ELF-1 (cell line): ENCODE data around the gene TK1.
"Not testable (repeated sequence)": the region's sequence is repeated elsewhere in the genome, so short reads cannot be mapped to it uniquely, and the experiment has no call there.

Source experiments
- DNase-seq: peaks from one replicate; pipeline ENCODE4 v3.0.0-alpha.2; 2016; ENCODE audit warnings: low read depth, low spot score

Gene TK1

DNA sequence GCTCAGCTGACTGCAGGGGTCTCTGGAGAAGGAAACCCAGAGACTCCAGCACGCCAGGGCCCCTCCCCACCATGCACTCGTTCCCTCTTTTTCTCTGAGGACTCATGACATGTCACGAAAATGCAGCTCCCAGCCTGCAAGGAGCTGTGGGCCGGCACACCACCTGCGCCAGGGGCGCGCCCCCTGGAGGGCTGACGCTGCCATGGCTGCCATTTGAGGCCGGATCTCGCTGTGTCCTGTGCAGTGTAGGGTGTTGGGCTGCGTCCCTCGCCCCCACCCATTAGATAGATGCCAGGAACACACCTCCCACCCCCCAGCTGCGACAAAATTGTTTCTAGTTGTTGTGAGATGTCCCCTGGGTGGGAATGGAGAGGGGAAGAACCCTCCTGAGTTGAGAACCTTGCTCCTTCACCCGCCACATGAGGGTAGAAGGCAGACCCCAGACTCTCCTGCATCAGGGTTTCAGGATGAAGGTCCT lies 10.3 kb downstream of the TK1 start:
- DNase-seq: peak; percentile 84

DNA sequence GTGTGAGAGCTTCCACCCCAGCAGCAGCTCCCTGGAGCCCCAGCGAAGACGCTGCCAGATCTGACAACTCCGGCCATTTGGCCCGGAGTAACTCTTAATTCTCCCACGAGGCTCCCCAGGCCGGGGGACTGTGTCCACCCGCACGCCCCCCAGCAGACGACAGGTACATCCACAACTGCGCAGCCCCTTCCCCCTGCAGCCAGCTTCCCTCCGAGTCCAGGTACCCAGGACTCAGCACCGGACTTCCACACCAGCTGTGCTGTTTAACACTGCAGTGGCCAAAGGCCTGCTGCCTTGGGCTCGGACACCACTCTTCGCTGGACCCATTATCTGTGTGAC lies 11.2 kb downstream of the TK1 start:
- no peak for DNase-seq

DNA sequence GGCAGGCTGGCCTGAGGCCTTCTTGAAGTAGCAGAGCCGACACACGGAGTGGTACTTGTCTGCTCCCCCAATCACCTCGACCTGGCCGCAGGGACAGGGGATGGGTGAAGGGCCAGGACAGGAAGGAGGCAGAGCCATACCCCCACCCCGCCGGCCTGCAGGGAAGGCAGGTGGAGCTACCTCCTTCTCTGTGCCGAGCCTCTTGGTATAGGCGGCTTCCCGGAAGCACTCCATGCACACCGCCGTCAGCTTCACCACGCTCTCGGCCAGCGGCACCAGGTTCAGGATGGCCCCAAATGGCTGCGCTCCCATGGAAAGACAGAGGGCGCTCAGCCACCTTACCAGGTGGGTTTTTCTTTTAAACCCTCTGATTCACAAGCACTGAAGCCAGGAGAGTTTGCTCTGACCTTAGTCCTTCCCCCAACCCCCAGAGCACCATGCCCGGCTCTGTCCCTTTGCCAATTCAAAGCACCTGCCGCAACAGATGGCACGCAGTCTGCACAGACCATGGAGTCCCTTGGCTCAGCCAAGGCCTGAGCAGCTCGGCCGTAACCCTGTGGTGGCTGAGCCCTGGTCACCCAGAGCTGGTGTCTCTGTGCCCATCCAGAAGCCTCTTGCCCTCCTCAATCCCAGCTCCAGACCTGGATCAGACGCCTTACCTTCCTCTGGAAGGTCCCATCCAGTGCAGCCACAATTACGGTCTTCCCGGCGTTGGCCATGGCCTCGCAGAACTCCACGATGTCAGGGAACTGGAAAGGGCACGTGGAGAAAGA lies 11.8 kb downstream of the TK1 start:
- peak; percentile 60 for DNase-seq

GRCh38 chr17:78174346-78174869 lies 12.4 kb downstream of the TK1 start:
- DNase-seq: no peak

DNA sequence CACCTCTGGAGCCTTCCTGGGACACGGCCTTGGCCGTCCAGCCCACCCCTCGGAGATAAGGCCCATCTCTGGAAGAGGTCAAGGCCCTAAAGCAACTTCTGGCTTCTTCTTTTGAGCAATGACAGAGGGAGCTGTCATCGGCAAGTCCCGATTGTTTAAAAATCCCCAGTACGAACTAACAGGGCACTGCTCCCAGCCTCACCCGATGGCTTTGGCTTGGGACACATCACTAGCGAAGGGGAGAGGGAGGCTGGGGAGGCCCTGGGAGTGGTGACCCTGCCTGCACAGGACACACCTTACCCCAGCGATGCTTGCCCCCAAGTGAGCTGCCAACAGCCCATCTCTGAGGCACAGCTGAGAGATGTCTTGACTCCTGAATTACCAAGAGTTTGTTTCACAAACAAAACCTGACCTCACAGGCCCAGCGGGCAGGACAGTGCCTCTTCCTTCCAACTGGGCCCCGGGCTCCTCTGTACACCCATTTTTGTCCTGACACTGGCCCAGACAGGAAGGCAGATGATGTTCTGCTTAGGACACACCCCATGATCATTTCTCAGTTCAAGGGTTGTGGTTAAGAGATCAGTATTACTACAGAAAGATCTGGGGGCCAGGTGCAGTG lies 13.6 kb downstream of the TK1 start:
- DNase-seq: no peak

GRCh38 chr17:78172249-78173051 lies 14.4 kb downstream of the TK1 start:
- DNase-seq: no peak

DNA sequence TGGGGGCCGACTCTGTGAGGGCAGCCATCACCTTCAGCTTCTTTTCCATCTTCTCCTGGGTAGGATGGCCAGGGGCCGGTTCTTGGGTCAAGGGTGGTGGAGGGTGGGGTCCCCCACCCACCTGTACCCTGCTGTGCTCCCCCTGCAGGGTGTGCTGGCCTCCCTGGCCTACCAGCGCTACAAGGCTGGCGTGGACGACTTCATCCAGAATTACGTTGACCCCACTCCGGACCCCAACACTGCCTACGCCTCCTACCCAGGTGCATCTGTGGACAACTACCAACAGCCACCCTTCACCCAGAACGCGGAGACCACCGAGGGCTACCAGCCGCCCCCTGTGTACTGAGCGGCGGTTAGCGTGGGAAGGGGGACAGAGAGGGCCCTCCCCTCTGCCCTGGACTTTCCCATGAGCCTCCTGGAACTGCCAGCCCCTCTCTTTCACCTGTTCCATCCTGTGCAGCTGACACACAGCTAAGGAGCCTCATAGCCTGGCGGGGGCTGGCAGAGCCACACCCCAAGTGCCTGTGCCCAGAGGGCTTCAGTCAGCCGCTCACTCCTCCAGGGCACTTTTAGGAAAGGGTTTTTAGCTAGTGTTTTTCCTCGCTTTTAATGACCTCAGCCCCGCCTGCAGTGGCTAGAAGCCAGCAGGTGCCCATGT lies 15.1 kb downstream of the TK1 start:
- DNase-seq: not testable (repeated sequence)

GRCh38 chr17:78170692-78171590 lies 15.9 kb downstream of the TK1 start:
- DNase-seq: no peak

DNA sequence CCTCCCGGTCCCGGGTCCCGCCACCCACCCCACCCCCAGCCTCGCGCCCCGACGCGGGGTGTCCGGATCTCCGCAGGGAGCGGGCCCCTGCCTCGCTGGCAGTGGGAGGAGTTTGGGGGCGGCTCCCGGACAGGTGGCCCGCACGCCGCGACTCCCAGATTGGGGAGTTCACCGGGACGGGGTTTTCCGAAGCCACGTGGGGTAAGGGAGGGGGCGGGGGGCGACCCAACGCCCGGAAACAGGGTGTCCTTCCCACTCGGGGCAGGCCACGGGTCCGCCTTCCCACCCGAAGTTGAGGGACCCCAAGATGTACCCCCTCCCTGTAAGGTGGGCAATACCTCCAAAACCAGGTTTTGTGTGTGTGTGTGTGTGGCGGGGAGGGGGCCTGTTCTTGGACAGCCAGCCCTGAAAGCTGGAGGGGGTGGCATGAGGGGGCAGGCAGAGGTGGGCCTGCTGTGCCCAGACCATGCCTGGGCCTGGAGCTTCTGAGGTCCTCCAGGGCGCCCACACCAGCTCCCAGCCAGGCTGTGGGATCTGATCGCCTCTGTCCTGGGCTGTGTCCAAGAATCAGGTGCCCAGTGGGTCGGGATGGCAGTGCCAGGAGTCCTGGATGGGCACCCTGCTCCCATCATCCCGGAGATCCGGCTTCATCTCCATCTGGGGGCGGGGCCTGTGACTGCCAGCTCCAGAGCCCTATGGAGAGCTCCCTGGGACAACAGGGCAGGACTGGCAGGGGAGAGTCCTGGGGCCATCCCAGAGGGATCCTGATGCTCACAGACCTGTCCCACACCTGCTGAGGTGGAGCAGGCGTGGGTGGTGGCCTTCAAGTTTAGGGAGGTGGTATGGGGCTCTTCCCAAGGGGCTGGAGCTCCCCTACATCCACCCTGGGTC lies 17.7 kb downstream of the TK1 start:
- DNase-seq: peak; percentile 52

DNA sequence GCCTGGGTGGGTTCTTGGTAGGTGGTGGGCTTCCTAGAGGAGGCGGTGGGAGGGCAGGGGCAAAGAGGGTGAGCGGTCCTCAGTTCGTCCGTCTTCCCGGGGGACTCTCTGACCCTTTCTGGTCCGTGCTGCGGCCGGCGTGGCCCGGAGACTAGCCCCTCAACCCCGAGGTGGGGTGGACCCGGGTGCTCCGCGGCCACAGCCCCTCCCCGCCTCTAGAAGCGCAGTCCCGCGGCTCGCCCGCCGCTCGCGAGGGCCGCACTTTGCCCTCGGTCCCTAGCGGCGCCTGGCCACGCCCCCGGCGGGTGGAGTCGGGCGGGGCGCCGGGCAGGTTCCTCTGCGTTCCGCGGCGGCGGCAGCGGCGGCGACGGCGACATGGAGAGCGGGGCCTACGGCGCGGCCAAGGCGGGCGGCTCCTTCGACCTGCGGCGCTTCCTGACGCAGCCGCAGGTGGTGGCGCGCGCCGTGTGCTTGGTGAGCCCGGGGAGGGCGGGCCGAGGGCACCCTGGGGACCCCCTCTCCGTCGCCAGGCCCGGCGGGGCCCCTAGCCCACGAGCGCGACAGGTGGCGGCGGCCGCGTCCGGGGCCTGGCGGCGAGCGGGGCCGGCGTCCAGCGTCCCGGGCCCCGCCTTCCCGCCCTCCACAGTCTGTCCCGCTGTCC lies 18.5 kb downstream of the TK1 start, which contains the start of gene SYNGR2:
SYNGR2 (plus strand) TSS at position 340 of the 661 bp plus-strand sequence; CDS start at position 376, 36 bp downstream.
- peak; percentile 84 for DNase-seq

DNA sequence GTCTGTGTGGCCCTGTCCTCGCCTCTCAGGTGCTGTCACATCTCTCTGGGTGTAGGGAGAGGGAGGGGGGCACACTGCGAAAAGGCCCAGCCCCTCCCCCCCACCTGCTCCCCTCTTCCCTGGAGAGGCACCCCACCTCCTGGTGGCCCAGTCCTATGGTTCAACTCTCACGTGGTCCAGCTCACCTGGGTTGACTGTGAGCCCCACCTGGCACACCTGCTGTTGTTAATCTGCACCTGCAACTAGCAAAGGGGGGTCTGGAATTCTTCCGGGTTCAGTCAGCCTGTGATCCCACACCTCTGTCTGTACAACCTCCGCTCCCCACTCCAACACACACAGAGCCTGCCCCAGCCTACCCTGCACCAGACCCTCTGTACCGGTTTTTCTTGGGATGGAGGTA lies 20.4 kb downstream of the TK1 start:
- no peak for DNase-seq

DNA sequence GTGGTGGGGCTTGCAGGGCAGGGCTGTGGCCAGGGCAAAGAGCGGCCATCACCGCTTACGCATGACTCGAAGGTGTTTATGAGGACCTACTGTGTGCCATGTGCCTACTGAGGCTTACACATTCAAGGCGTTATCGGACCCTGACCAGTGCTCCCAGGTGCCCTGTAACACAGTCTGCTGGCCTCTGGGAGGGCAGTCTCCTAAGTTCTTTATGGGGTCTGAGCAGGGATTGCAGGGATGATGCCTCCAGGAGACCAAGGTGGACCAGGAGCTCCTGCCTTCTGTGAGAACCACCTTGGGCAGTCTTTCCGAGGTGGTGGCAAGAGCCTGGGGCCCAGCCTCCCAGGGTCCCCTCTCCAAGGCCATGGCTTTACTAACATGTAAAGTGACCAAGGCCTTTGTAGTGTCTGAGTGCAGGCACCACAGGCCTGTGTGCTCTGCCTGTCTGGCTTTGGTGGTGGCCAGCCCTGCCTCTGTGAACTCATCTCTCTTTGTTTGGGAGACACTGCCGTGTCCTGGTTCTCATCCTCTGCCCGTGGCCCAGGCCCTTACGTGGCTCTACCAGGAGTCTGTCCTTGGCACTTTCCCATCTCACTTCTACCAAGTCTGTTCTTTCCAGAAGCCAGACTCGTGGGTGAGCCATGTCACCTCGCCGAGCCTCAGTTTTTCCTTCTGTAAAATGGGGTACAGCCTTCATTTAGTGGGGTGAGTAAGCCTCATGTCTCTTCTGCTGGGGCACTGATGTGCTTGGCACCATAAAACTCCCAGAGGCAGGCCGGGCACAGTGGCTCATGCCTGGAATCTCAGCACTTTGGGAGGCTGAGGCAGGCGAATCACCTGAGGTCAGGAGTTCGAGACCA lies 21.9 kb downstream of the TK1 start:
- DNase-seq: no peak

DNA sequence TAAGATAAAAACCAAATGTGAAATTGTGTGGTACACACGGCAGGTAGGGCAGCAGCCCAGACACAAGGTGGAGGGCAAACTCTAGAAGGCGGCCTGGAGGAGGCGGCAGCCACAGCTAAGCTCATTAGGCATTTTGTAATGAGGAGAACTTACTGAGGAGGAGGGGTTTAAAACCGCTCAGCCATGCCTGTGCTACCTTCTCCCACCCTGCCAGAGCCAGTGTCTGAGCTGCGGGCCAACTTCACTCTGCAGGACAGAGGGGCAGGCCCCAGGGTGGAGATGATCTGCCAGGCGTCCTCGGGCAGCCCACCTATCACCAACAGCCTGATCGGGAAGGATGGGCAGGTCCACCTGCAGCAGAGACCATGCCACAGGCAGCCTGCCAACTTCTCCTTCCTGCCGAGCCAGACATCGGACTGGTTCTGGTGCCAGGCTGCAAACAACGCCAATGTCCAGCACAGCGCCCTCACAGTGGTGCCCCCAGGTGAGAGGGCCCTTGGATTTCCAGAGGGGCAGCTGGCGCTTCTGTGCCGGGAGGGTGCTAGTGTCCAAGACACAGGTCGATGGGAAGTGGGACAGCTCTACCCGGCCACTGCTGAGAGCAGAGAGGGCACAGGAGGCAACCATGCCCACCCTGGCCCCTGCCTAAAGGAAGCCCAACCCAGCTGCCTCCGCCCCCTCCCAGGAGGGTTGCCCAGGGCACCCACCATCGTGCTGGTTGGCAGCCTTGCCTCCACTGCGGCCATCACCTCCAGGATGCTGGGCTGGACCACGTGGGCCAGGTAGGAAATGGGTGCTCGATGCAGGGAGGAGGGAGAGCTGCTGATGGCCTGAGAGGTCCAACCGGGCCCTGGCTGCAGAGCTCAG lies 22.7 kb downstream of the TK1 start:
- DNase-seq: no peak

- no peak for DNase-seq
These were observed 27.2 kb downstream of the TK1 start for GRCh38 chr17:78159575-78160158.

DNA sequence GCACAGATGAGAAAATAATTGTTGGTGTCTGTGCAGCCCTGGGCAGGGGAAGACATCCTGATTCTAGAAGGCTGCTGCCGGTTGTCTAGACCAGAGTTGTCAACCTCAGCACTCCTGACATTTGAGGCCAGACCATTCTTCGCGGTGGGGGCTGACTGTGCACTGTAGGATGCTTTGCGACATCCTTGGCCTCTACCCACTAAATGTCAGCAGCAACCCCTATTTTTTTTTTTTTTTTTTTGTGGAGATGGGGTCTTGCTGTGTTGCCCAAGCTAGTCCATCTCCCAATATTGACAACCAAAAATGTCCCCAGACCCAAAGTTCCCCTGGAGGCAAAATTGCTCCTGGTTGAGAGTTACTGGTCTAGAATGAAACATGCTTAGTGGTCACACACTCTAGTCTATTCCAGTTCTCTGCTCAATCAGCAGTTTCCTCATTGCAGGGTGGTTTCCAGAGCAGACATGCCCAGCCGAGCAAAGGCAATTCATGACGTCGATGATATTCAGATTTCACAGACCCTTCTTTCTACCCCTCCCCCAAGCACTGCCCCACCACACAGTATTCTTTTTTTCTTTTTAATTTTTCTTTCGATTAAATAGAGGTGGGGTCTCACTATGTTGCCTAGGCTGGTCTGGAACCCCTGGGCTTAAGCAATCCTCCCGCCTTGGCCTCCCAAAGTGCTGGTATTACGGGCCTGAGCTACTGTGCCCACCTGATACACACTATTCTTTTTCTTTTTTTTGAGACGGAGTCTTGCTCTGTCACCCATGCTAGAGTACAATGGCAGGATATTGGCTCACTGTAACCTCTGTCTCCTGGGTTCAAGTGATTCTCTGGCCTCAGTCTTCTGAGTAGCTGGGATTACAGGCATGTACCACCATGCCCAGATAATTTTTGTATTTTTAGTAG lies 31.7 kb downstream of the TK1 start:
- DNase-seq: no peak
